Tibial nerve (tissue), 4 donors: ENCODE results near the gene RAB10. TPM values are rescaled to one million over a fixed set of nuclear protein-coding genes. Genes with fewer than 3 reads are reported as not detected.
A peak's percentile ranks its signal among the peaks of the same experiment; 100 is the strongest.

Experiments
- DNase-seq, 2 donors: peaks; one replicate each; pipeline ENCODE4 v3.0.0-alpha.2; 2019; ENCODE audit warnings: low spot score in 2 of 2
- H3K27ac ChIP-seq, 4 donors: fragments of 200-600 bp; sonication (generic) in 3 of 4; one replicate each; pipeline ENCODE4 v1.5.1; 2017 to 2019; ENCODE audit warnings: mild to moderate bottlenecking in 1 of 4
- H3K27me3 ChIP-seq, 2 donors: fragments of 200-600 bp; sonication (generic) in 1 of 2; one replicate each; pipeline versions ENCODE4 v1.5.1 to v1.6.0; 2017 to 2019
- H3K36me3 ChIP-seq, 3 donors: fragments of 200-600 bp; sonication (generic); one replicate each; pipeline ENCODE4 v1.5.1; 2018 to 2019
- H3K4me1 ChIP-seq, 4 donors: fragments of 200-600 bp; sonication (generic) in 3 of 4; one replicate each; pipeline ENCODE4 v1.5.1; 2017 to 2019
- H3K4me3 ChIP-seq, 4 donors: fragments of 200-600 bp; sonication (generic) in 3 of 4; one replicate each; pipeline ENCODE4 v1.5.1; 2017 to 2019; ENCODE audit warnings: mild to moderate bottlenecking in 1 of 4, moderate library complexity in 1 of 4
- H3K9me3 ChIP-seq, 4 donors: fragments of 200-600 bp; sonication (generic) in 3 of 4; one replicate each; pipeline ENCODE4 v1.5.1; 2017 to 2019
- CTCF ChIP-seq, 5 experiments: fragments of 200-600 bp in 3 of 5; fragments of 450-650 bp in 2 of 5; sonication (generic) in 3 of 5; IDR thresholded peaks; one replicate each; pipeline ENCODE4 v1.5.1; 2016 to 2019; ENCODE audit warnings: antibody characterized with exemption in 5 of 5, mild to moderate bottlenecking in 3 of 5, moderate library complexity in 2 of 5
- EP300 ChIP-seq, 2 donors: sonication (generic); formaldehyde crosslinking; IDR thresholded peaks; one replicate each; pipeline ENCODE4 v1.6.1; 2017; ENCODE audit warnings: antibody characterized with exemption in 2 of 2, mild to moderate bottlenecking in 1 of 2
- POLR2A ChIP-seq, 2 donors: fragments of 450-650 bp; IDR thresholded peaks; one replicate each; pipeline ENCODE4 v1.6.1; 2017; ENCODE audit warnings: antibody characterized with exemption in 2 of 2, mild to moderate bottlenecking in 2 of 2, moderate library complexity in 2 of 2
- WGBS, 2 donors: methylation state at CpG; one replicate each; pipeline ENCODE4 v1.1.5; 2018; 5-methylcytosine and 5-hydroxymethylcytosine counted together
- total RNA-seq, 4 donors: library from RNA; depleted of rRNA; stranded (reverse); fragments of >200 nt; gene quantifications; one replicate each; pipeline ENCODE4 v1.1.0, GENCODE V29; 2016

RAB10 gene
- total RNA-seq, 4 donors from 2014 or later, result 133 to 196 (median 155) TPM

- TF ChIP-seq EP300 (IDR thresholded peaks at IDR 0.05), result no peak
- no peak for TF ChIP-seq POLR2A (IDR thresholded peaks at IDR 0.05)
- no peak for TF ChIP-seq CTCF (IDR thresholded peaks at IDR 0.05)
- DNase-seq, result no peak
- WGBS, 2 donors, result 80 to 83% methylated on average over 2 of the region's 2 CpGs
- H3K27ac ChIP-seq, result no peak overlapping the region
- H3K36me3 ChIP-seq, result no peaks in the 10 kb centered on the region
- H3K27me3 ChIP-seq, result no peaks in the 10 kb centered on the region
- H3K9me3 ChIP-seq, result no peaks in the 10 kb centered on the region
- peaks cover 0 to 12% (median 5%) of the 10 kb centered on the region in 4 donors for H3K4me1 ChIP-seq
- no peak overlapping the region for H3K4me3 ChIP-seq
Measured at GRCh38 chr2:26009567-26009963, 24.3 kb upstream of the RAB10 start.

GRCh38 chr2:26010943-26011342, 22.9 kb upstream of the RAB10 start:
- H3K36me3 ChIP-seq, result no peaks in the 10 kb centered on the region
- 71 to 73% methylated on average over 3 of the region's 3 CpGs for WGBS, 2 donors
- DNase-seq, result no peak
- no peaks in the 10 kb centered on the region for H3K9me3 ChIP-seq
- no peak for TF ChIP-seq CTCF (IDR thresholded peaks at IDR 0.05)
- TF ChIP-seq EP300 (IDR thresholded peaks at IDR 0.05), result no peak
- TF ChIP-seq POLR2A (IDR thresholded peaks at IDR 0.05), result no peak
- H3K27ac ChIP-seq, result no peak overlapping the region
- H3K4me1 ChIP-seq, result peaks cover 0 to 12% (median 5%) of the 10 kb centered on the region in 4 donors
- no peaks in the 10 kb centered on the region for H3K27me3 ChIP-seq
- no peak overlapping the region for H3K4me3 ChIP-seq

GRCh38 chr2:26011609-26011989, 22.3 kb upstream of the RAB10 start:
- Histone ChIP-seq H3K27ac (no peak overlapping the region), H3K4me3 (no peak overlapping the region)
- 66 to 68% methylated on average over 6 of the region's 6 CpGs for WGBS, 2 donors

GRCh38 chr2:26011990-26012856, 21.7 kb upstream of the RAB10 start:
- Histone ChIP-seq H3K9me3 (no peaks in the 10 kb centered on the region), H3K36me3 (no peaks in the 10 kb centered on the region), H3K4me1 (peaks cover 0 to 12% (median 5%) of the 10 kb centered on the region in 4 donors), H3K27me3 (no peaks in the 10 kb centered on the region), H3K4me3 (no peak overlapping the region), H3K27ac (peak overlapping the region in 1 of 4 donors; percentile 32)
- TF ChIP-seq CTCF (IDR thresholded peaks at IDR 0.05), result no peak
- TF ChIP-seq POLR2A (IDR thresholded peaks at IDR 0.05), result no peak
- TF ChIP-seq EP300 (IDR thresholded peaks at IDR 0.05), result no peak
- DNase-seq, result no peak
- 40 to 42% methylated on average over 14 of the region's 14 CpGs for WGBS, 2 donors

More at GRCh38 chr2:26011609-26011989, 22.3 kb upstream of the RAB10 start:
- DNase-seq, result no peak
- H3K27me3 ChIP-seq, result no peaks in the 10 kb centered on the region
- H3K9me3 ChIP-seq, result no peaks in the 10 kb centered on the region
- TF ChIP-seq CTCF (IDR thresholded peaks at IDR 0.05) (no peak), POLR2A (IDR thresholded peaks at IDR 0.05) (no peak), EP300 (IDR thresholded peaks at IDR 0.05) (no peak)
- H3K36me3 ChIP-seq, result no peaks in the 10 kb centered on the region
- H3K4me1 ChIP-seq, result peaks cover 0 to 12% (median 5%) of the 10 kb centered on the region in 4 donors

- Histone ChIP-seq H3K27ac (no peak overlapping the region), H3K4me1 (peaks cover 0 to 22% (median 11%) of the 10 kb centered on the region in 4 donors), H3K4me3 (no peak overlapping the region), H3K27me3 (no peaks in the 10 kb centered on the region), H3K9me3 (no peaks in the 10 kb centered on the region), H3K36me3 (no peaks in the 10 kb centered on the region)
- TF ChIP-seq POLR2A (IDR thresholded peaks at IDR 0.05), result no peak
- TF ChIP-seq EP300 (IDR thresholded peaks at IDR 0.05), result no peak
- no peak for TF ChIP-seq CTCF (IDR thresholded peaks at IDR 0.05)
- WGBS, 2 donors, result 90 to 97% methylated on average over 1 of the region's 1 CpG
- no peak for DNase-seq
Measured at GRCh38 chr2:26013668-26014067, 20.2 kb upstream of the RAB10 start.
